K562 (cell line): ENCODE results near the gene MRPL11. TPM values are rescaled to one million over a fixed set of nuclear protein-coding genes. Genes with fewer than 3 reads are reported as not detected.

ENCODE experiments used
- ARID3B ChIP-seq: fragments of 250-450 bp; sonication (Bioruptor Pico); IDR thresholded peaks from 2 replicates; pipeline ENCODE4 v1.4.0; 2020; ENCODE audit warnings: borderline replicate concordance
- CCAR2 ChIP-seq: fragments of 200-400 bp; formaldehyde crosslinking; IDR thresholded peaks from 2 replicates; pipeline ENCODE4 v1.6.1; 2017; ENCODE audit warnings: mild to moderate bottlenecking, low read depth, low read length
- ESRRB ChIP-seq: fragments of 250-450 bp; sonication (Bioruptor Pico); IDR thresholded peaks from 2 replicates; pipeline ENCODE4 v1.5.0; 2020; ENCODE audit warnings: mild to moderate bottlenecking, moderate library complexity, borderline replicate concordance
- HDAC3 ChIP-seq: fragments of 450-650 bp; IDR thresholded peaks from 2 replicates; pipeline ENCODE4 v1.6.1; 2018; ENCODE audit warnings: borderline replicate concordance, mild to moderate bottlenecking, moderate library complexity; ENCODE audit not compliant: partially characterized antibody
- HIVEP1 ChIP-seq: fragments of 250-450 bp; sonication (Bioruptor Pico); IDR thresholded peaks from 2 replicates; pipeline ENCODE4 v1.4.0; 2020; ENCODE audit warnings: mild to moderate bottlenecking
- ILF3 ChIP-seq: fragments of 450-650 bp; IDR thresholded peaks from 2 replicates; pipeline ENCODE4 v1.6.1; 2018; ENCODE audit warnings: antibody characterized with exemption, mild to moderate bottlenecking, moderate library complexity, borderline replicate concordance
- JUN ChIP-seq, 2 experiments: sonication (generic) in 1 of 2; formaldehyde crosslinking in 1 of 2; IDR thresholded peaks; 2 replicates each; pipeline versions ENCODE4 v1.6.1 to v1.8.0; 2012 to 2022; ENCODE audit warnings: borderline replicate concordance in 2 of 2, mild to moderate bottlenecking in 2 of 2, improper control_type of control experiment in 1 of 2, low read depth in 1 of 2, low read length in 1 of 2, missing genetic modification reagents in 1 of 2
- KAT7 ChIP-seq: sonication (generic); formaldehyde crosslinking; IDR thresholded peaks from 2 replicates; pipeline ENCODE4 v1.8.0; 2022; ENCODE audit warnings: missing genetic modification reagents, mild to moderate bottlenecking, borderline replicate concordance
- LARP7 ChIP-seq: fragments of 450-650 bp; IDR thresholded peaks from 2 replicates; pipeline ENCODE4 v1.6.1; 2016
- NFRKB ChIP-seq: fragments of 450-650 bp; IDR thresholded peaks from 2 replicates; pipeline ENCODE4 v1.6.1; 2016; ENCODE audit warnings: low read depth
- NR4A1 ChIP-seq, 2 experiments: fragments of 250-450 bp in 1 of 2; fragments of 450-650 bp in 1 of 2; sonication (Bioruptor Pico) in 1 of 2; IDR thresholded peaks; 2 replicates each; pipeline versions ENCODE4 v1.4.0 to v1.6.1; 2016 to 2020; ENCODE audit warnings: mild to moderate bottlenecking in 2 of 2, missing compliant biosample characterization in 1 of 2, missing genetic modification characterization in 1 of 2, moderate library complexity in 1 of 2
- PATZ1 ChIP-seq: fragments of 250-450 bp; sonication (Bioruptor Pico); IDR thresholded peaks from 2 replicates; pipeline ENCODE4 v1.5.0; 2020; ENCODE audit warnings: mild to moderate bottlenecking, borderline replicate concordance
- PHF8 ChIP-seq: fragments of 200-600 bp; sonication (generic); IDR thresholded peaks from 2 replicates; pipeline ENCODE4 v1.6.1; 2012; ENCODE audit warnings: mixed run types, mild to moderate bottlenecking, inconsistent platforms, low read length, moderate library complexity, borderline replicate concordance
- RCOR1 ChIP-seq, 2 experiments: IDR thresholded peaks; 2 replicates each; pipeline ENCODE4 v1.6.1; 2012; ENCODE audit warnings: low read depth in 2 of 2, low read length in 2 of 2, borderline replicate concordance in 1 of 2, improper control_type of control experiment in 1 of 2
- ZBTB34 ChIP-seq: fragments of 250-450 bp; sonication (Bioruptor Pico); IDR thresholded peaks from 2 replicates; pipeline ENCODE4 v1.8.0; 2021; ENCODE audit warnings: mild to moderate bottlenecking, moderate library complexity
- ZNF184 ChIP-seq: sonication (generic); formaldehyde crosslinking; IDR thresholded peaks from 2 replicates; pipeline ENCODE4 v1.5.0; 2020; ENCODE audit warnings: missing genetic modification reagents
- ZNF518B ChIP-seq: fragments of 250-450 bp; sonication (Bioruptor Pico); IDR thresholded peaks from 2 replicates; pipeline ENCODE4 v1.5.0; 2021; ENCODE audit warnings: mild to moderate bottlenecking, moderate library complexity
- polyA plus RNA-seq, 8 experiments: library from polyadenylated mRNA; depleted of rRNA in 4 of 8; stranded (reverse) in 5 of 8; unstranded in 3 of 8; fragments of >200 nt; fragmentation: Nextera tagmentation in 2 of 8; fragmentation: Illumina TruSeq in 1 of 8; extraction: Ambion mirVana in 2 of 8; extraction: Trizol in 1 of 8; gene quantifications; 2 replicates each; pipeline versions ENCODE4 v1.2.1 to v1.2.3, GENCODE V29; 2011 to 2014; ENCODE audit warnings: inconsistent platforms in 1 of 8, missing spikeins in 1 of 8
- total RNA-seq, 7 experiments: library from RNA; depleted of rRNA in 6 of 7; stranded (reverse); fragments of >200 nt in 6 of 7; fragmentation: Illumina TruSeq in 2 of 7; extraction: Trizol in 2 of 7; gene quantifications; 2 replicates each; pipeline versions ENCODE4 v1.2.1 to v1.2.3, GENCODE V29; 2011 to 2021; ENCODE audit warnings: low replicate concordance in 1 of 7

The MRPL11 gene
- total and polyA plus RNA-seq, 9 of the 15 experiments (the other 6 are each of a cell fraction or from before 2014, with no cell fraction given) = 33.0 to 173 (median 91.9) TPM

GRCh38 chr11:66418168-66418985, 20.3 kb downstream of the MRPL11 start (continued):
- TF ChIP-seq PATZ1 = no peak
- TF ChIP-seq ZNF184 (CRISPR knock-in tag) = no peak
- TF ChIP-seq ZNF518B (CRISPR knock-in tag) = no peak
- peak; percentile 94 for TF ChIP-seq JUN (IDR thresholded peaks at IDR 0.05; ENCODE audit: borderline replicate concordance, low read depth, low read length)
- TF ChIP-seq JUN (CRISPR knock-in tag; IDR thresholded peaks at IDR 0.05; ENCODE audit: borderline replicate concordance) = no peak
- no peak for TF ChIP-seq NFRKB
- no peak for TF ChIP-seq NR4A1 (CRISPR knock-in tag; IDR thresholded peaks at IDR 0.05)
- no peak for TF ChIP-seq NR4A1 (tag; IDR thresholded peaks at IDR 0.05)
- TF ChIP-seq ILF3 = no peak
- no peak for TF ChIP-seq HIVEP1 (CRISPR knock-in tag)
- TF ChIP-seq ARID3B = no peak
- peak in 1 of 2 experiments; percentile 85; a peak in 2 of 4 replicates for TF ChIP-seq RCOR1 (IDR thresholded peaks at IDR 0.05; ENCODE audit: borderline replicate concordance in 1 of 2, low read depth in 2 of 2, low read length in 2 of 2)
- TF ChIP-seq LARP7 = no peak
- TF ChIP-seq HDAC3 = peak; percentile 57
- TF ChIP-seq PHF8 = no peak
- no peak for TF ChIP-seq ZBTB34
- TF ChIP-seq CCAR2 = no peak
- TF ChIP-seq ESRRB (CRISPR knock-in tag) = no peak
- TF ChIP-seq KAT7 (CRISPR knock-in tag) = no peak
